KMS-11 (cell line): ENCODE measurements around the gene ARL6IP6.
A peak's percentile ranks its signal among the peaks of the same experiment; 100 is the strongest.

Experiments
- H2AFZ ChIP-seq: fragments of 200-600 bp; sonication (generic); 2 replicates; pipeline ENCODE4 v1.6.1; 2016; ENCODE audit warnings: antibody characterized with exemption, mixed run types, low read depth
- H3K27ac ChIP-seq: fragments of 200-600 bp; sonication (generic); 2 replicates; pipeline ENCODE4 v1.6.1; 2016; ENCODE audit warnings: mild to moderate bottlenecking, mixed run types
- H3K27me3 ChIP-seq: fragments of 200-600 bp; sonication (generic); 2 replicates; pipeline ENCODE4 v1.6.1; 2017; ENCODE audit warnings: mild to moderate bottlenecking, low read depth, mixed run types, moderate library complexity; ENCODE audit not compliant: insufficient read depth
- H3K36me3 ChIP-seq: fragments of 200-600 bp; sonication (generic); 2 replicates; pipeline ENCODE4 v1.6.1; 2017; ENCODE audit warnings: mild to moderate bottlenecking, mixed run types; ENCODE audit not compliant: insufficient read depth
- H3K4me1 ChIP-seq: fragments of 200-600 bp; sonication (generic); 2 replicates; pipeline ENCODE4 v1.6.1; 2016; ENCODE audit warnings: mild to moderate bottlenecking, low read depth, mixed run types; ENCODE audit not compliant: poor library complexity, severe bottlenecking
- H3K4me2 ChIP-seq: fragments of 200-600 bp; sonication (generic); 2 replicates; pipeline ENCODE4 v1.7.0; 2016; ENCODE audit warnings: mild to moderate bottlenecking, mixed run types
- H3K4me3 ChIP-seq: fragments of 200-600 bp; sonication (generic); IDR thresholded peaks from 2 replicates; pipeline ENCODE4 v1.6.1; 2017; ENCODE audit warnings: low read depth, low read length, mixed read lengths; ENCODE audit not compliant: insufficient read depth
- H3K79me2 ChIP-seq: fragments of 200-600 bp; sonication (generic); 2 replicates; pipeline ENCODE4 v1.6.1; 2016; ENCODE audit warnings: low read depth, mixed run types; ENCODE audit not compliant: insufficient read depth
- H3K9ac ChIP-seq: fragments of 200-600 bp; sonication (generic); 2 replicates; pipeline ENCODE4 v1.6.1; 2016; ENCODE audit warnings: mild to moderate bottlenecking, mixed run types
- H4K20me1 ChIP-seq: fragments of 200-600 bp; sonication (generic); 2 replicates; pipeline ENCODE4 v1.6.1; 2016; ENCODE audit warnings: mild to moderate bottlenecking, mixed run types; ENCODE audit not compliant: insufficient read depth
- TF ChIP-seq, protein P1 (sequence below): fragments of 200-600 bp; sonication (generic); conservative IDR thresholded peaks from 2 replicates; pipeline ENCODE4 v1.6.1; 2017; ENCODE audit warnings: low read depth, mild to moderate bottlenecking, antibody characterized with exemption, low read length, moderate library complexity, mixed read lengths

The ARL6IP6 gene

GRCh38 chr2:152694161-152694661, 24.2 kb upstream of the ARL6IP6 start:
- Histone ChIP-seq H3K79me2 (peaks cover 73% of the 10 kb centered on the region), H3K4me3 (no peak overlapping the region), H3K36me3 (no peaks in the 10 kb centered on the region), H3K4me1 (peaks cover 70% of the 10 kb centered on the region), H3K4me2 (peak overlapping the region; percentile 71), H3K9ac (peak overlapping the region; percentile 33), H3K27me3 (no peaks in the 10 kb centered on the region), H2AFZ (no peak overlapping the region), H4K20me1 (peaks cover 27% of the 10 kb centered on the region; the same call in 1 of the 2 replicates), H3K27ac (peak overlapping the region; percentile 70)
- TF ChIP-seq, protein P1, sequence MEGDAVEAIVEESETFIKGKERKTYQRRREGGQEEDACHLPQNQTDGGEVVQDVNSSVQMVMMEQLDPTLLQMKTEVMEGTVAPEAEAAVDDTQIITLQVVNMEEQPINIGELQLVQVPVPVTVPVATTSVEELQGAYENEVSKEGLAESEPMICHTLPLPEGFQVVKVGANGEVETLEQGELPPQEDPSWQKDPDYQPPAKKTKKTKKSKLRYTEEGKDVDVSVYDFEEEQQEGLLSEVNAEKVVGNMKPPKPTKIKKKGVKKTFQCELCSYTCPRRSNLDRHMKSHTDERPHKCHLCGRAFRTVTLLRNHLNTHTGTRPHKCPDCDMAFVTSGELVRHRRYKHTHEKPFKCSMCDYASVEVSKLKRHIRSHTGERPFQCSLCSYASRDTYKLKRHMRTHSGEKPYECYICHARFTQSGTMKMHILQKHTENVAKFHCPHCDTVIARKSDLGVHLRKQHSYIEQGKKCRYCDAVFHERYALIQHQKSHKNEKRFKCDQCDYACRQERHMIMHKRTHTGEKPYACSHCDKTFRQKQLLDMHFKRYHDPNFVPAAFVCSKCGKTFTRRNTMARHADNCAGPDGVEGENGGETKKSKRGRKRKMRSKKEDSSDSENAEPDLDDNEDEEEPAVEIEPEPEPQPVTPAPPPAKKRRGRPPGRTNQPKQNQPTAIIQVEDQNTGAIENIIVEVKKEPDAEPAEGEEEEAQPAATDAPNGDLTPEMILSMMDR: no peak

GRCh38 chr2:152695763-152696162, 22.7 kb upstream of the ARL6IP6 start:
- Histone ChIP-seq H2AFZ (no peak overlapping the region), H3K36me3 (no peaks in the 10 kb centered on the region), H4K20me1 (peaks cover 41% of the 10 kb centered on the region)

GRCh38 chr2:152696476-152696875, 21.9 kb upstream of the ARL6IP6 start:
- Histone ChIP-seq H4K20me1 (peaks cover 41% of the 10 kb centered on the region), H3K27ac (no peak overlapping the region), H2AFZ (no peak overlapping the region), H3K79me2 (peaks cover 86% of the 10 kb centered on the region), H3K4me1 (peaks cover 61% of the 10 kb centered on the region), H3K36me3 (no peaks in the 10 kb centered on the region), H3K4me3 (no peak overlapping the region), H3K27me3 (no peaks in the 10 kb centered on the region), H3K4me2 (no peak overlapping the region), H3K9ac (no peak overlapping the region)
- TF ChIP-seq, protein P1: no peak

More at GRCh38 chr2:152695763-152696162, 22.7 kb upstream of the ARL6IP6 start:
- H3K9ac ChIP-seq: no peak overlapping the region
- no peak overlapping the region; the same call in 1 of the 2 replicates for H3K27ac ChIP-seq
- peaks cover 86% of the 10 kb centered on the region for H3K79me2 ChIP-seq
- TF ChIP-seq, protein P1: no peak
- H3K4me3 ChIP-seq: no peak overlapping the region
- no peaks in the 10 kb centered on the region for H3K27me3 ChIP-seq
- H3K4me1 ChIP-seq: peaks cover 68% of the 10 kb centered on the region
- no peak overlapping the region; the same call in 1 of the 2 replicates for H3K4me2 ChIP-seq

GRCh38 chr2:152701198-152701597, 17.2 kb upstream of the ARL6IP6 start:
- no peaks in the 10 kb centered on the region for H3K27me3 ChIP-seq
- no peak overlapping the region for H3K27ac ChIP-seq
- no peaks in the 10 kb centered on the region for H3K36me3 ChIP-seq
- H3K4me2 ChIP-seq: no peak overlapping the region
- peaks cover 16% of the 10 kb centered on the region for H3K4me1 ChIP-seq
- peaks cover 45% of the 10 kb centered on the region for H4K20me1 ChIP-seq
- H3K79me2 ChIP-seq: peaks cover 98% of the 10 kb centered on the region
- no peak overlapping the region for H3K9ac ChIP-seq
- H3K4me3 ChIP-seq: no peak overlapping the region
- H2AFZ ChIP-seq: no peak overlapping the region
- TF ChIP-seq, protein P1: no peak
